ENCODE data around the gene COPE. TPM values are rescaled to one million over a fixed set of nuclear protein-coding genes. Genes with fewer than 3 reads are reported as not detected.

COPE gene
- total RNA-seq, 1 donor from 2014 or later: 161 TPM

DNA sequence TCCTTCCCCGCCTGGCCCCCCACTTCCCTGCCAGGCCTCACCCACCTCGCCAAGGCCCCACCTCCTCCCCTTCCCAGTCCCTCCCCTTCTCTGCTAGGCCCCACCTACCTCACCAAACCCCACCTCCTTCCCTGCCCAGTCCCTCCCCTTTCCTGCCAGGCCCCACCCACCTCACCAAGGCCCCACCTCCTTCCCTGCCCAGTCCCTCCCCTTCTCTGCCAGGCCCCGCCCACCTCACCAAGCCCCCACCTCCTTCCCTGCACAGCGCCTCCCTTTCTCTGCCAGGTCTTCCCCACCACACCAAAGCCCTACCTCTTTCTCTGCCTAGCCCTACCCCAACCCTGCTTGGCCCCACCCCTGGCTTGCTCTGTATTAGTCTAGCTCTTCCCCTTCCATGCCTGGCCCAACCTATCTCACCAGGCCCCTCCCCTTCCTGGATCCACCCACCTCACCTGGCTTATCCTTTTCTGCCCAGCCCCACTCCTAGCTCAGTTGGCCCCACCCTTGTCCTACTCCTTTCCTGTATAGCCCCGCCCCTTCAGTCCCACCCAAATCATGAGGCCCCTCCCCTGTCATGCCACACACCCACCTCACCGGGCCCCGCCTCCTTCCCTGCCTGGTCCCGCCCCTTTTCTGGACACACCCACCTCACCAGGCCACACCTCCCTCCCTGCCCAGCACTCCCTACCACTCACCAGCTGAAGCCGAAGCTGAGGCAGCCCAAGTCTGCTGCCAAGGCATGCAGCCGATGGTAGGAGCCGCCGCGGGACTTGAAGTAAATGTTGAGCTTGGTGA, 39.4 kb downstream of the COPE start:
- H3K27ac Mint-ChIP-seq: no peak overlapping the region
- no peaks in the 10 kb centered on the region for H3K27me3 Mint-ChIP-seq (ENCODE audit: low read depth)
- DNase-seq (ENCODE audit: low spot score in 2 of 2, unreplicated experiment in 2 of 2): no peak

GRCh38 chr19:18878858-18879578, 40.2 kb downstream of the COPE start:
- H3K27me3 Mint-ChIP-seq (ENCODE audit: low read depth): no peaks in the 10 kb centered on the region
- no peak for DNase-seq (ENCODE audit: low spot score in 2 of 2, unreplicated experiment in 2 of 2)
- no peak for TF ChIP-seq CTCF (IDR thresholded peaks at IDR 0.05; ENCODE audit: unreplicated experiment)
- H3K9me3 Mint-ChIP-seq: peaks cover 10% of the 10 kb centered on the region
- no peaks in the 10 kb centered on the region for H3K4me1 Mint-ChIP-seq
- H3K4me3 Mint-ChIP-seq: no peak overlapping the region
- peaks cover 51% of the 10 kb centered on the region for H3K36me3 Mint-ChIP-seq
- H3K27ac Mint-ChIP-seq: no peak overlapping the region

More for the DNA sequence above, 39.4 kb downstream of the COPE start:
- Mint-ChIP-seq H3K9me3 (peaks cover 10% of the 10 kb centered on the region), H3K36me3 (peaks cover 44% of the 10 kb centered on the region), H3K4me1 (no peaks in the 10 kb centered on the region), H3K4me3 (no peak overlapping the region)
- TF ChIP-seq CTCF (IDR thresholded peaks at IDR 0.05; ENCODE audit: unreplicated experiment): no peak

DNA sequence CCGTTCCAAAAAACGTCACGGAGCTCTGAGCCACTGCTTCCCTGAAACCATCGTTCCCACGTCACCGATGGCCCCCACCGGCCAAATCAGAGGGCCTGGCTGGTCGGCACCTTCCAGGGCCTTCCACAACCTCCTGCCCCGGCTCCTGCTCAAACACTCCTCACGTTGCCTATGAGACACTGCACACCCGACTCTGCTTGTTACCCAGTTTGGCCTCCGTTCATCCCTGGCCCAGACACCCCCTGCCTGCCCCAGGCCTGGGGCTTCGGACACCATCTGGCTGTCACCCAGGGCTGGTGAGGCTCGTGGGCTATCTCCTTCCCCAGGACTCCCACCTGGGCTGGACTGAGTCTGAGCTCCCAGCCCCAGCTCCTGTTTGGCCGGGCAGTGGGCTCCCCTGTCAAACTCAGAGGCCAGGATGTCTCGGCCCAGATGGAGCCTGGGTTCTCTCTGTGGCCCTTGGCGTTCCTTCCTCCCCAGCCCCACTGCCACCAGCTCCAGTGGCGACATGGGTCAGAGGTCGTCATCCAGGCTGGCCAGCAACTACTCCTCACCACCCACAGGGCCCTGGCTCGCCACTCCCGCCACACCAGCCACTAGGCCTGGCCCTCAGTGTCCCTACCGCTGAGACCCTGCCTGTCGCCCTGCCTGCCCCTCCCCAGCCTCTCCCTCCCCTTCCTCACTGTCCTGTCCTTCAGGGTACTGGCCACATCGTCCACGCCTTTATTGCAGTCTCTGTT, 41.0 kb downstream of the COPE start:
- H3K27me3 Mint-ChIP-seq (ENCODE audit: low read depth): no peaks in the 10 kb centered on the region
- no peak overlapping the region for H3K4me3 Mint-ChIP-seq
- no peak for DNase-seq (ENCODE audit: low spot score in 2 of 2, unreplicated experiment in 2 of 2)
- peaks cover 10% of the 10 kb centered on the region for H3K9me3 Mint-ChIP-seq
- H3K27ac Mint-ChIP-seq: no peak overlapping the region
- H3K4me1 Mint-ChIP-seq: no peaks in the 10 kb centered on the region
- TF ChIP-seq CTCF (IDR thresholded peaks at IDR 0.05; ENCODE audit: unreplicated experiment): no peak
- peaks cover 51% of the 10 kb centered on the region for H3K36me3 Mint-ChIP-seq

GRCh38 chr19:18876865-18877264, 42.3 kb downstream of the COPE start:
- Mint-ChIP-seq H3K9me3 (peaks cover 10% of the 10 kb centered on the region), H3K27ac (no peak overlapping the region), H3K36me3 (peaks cover 52% of the 10 kb centered on the region), H3K27me3 (ENCODE audit: low read depth) (no peaks in the 10 kb centered on the region), H3K4me1 (no peaks in the 10 kb centered on the region), H3K4me3 (no peak overlapping the region)
- TF ChIP-seq CTCF (IDR thresholded peaks at IDR 0.05; ENCODE audit: unreplicated experiment): no peak
- no peak for DNase-seq (ENCODE audit: low spot score in 2 of 2, unreplicated experiment in 2 of 2)

DNA sequence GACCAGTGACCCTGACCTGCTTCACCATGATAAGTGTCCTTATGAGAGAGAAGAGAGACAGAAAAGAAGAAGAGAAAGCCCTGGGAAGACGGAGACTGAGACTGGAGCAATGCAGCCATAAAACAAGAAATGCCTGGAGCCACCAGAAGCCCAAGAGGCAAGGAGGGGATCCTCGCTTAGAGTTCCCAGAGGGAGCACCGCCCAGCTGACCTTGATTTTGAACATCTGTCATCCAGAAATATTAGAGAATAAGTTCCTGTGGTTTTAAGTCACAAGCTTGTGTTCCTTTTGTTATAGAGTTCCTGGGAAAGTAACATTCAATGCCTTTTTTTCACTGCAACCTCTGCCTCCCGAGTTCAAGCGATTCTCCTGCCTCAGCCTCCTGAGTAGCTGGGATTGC, 43.5 kb downstream of the COPE start:
- no peak overlapping the region for H3K27ac Mint-ChIP-seq
- TF ChIP-seq CTCF (IDR thresholded peaks at IDR 0.05; ENCODE audit: unreplicated experiment): no peak
- peaks cover 51% of the 10 kb centered on the region for H3K36me3 Mint-ChIP-seq
- no peaks in the 10 kb centered on the region for H3K4me1 Mint-ChIP-seq
- no peaks in the 10 kb centered on the region for H3K27me3 Mint-ChIP-seq (ENCODE audit: low read depth)
- DNase-seq (ENCODE audit: low spot score in 2 of 2, unreplicated experiment in 2 of 2): no peak
- H3K9me3 Mint-ChIP-seq: peaks cover 10% of the 10 kb centered on the region
- H3K4me3 Mint-ChIP-seq: no peak overlapping the region
